ENCODE measurements around the gene GLA.
A peak's percentile ranks its signal among the peaks of the same experiment; 100 is the strongest.

Gene GLA

DNA sequence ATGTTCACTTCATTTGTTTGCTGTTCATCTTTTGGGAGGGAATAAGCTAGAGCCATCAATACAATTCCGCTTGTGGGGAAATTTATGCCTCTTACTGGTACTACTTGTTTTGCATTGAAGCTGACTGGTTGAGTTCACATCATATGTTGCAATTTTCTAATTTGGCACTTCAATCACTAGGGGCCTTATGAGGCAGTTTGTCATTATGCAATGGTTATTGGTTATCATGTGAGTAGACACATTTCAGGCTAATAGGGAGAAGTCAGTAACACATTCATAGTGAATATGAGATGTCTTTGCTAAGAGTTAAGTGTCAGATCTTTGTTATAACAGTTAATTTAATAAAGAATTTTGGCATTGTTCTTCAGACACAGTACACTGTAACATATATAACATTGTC is 11.9 kb downstream of the GLA start:
- no peak for DNase-seq

DNA sequence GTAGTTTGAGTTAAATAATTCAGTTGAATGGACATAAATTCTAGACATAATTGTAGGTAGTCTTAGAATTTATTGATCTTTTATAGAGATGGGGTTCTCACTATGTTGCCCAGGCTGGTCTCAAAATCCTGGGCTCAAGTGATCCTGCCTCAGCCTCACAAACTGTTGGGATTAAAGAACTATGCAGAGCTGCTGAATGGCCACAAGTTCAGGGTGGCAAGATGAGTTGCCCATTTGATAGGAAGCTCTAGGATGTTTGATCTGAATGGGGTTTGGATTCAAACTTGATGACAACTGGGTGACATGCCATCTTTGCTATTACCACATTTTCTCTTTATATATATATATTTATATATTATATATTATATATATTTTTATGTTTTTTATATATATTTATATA is 13.4 kb downstream of the GLA start:
- no peak for DNase-seq

DNA sequence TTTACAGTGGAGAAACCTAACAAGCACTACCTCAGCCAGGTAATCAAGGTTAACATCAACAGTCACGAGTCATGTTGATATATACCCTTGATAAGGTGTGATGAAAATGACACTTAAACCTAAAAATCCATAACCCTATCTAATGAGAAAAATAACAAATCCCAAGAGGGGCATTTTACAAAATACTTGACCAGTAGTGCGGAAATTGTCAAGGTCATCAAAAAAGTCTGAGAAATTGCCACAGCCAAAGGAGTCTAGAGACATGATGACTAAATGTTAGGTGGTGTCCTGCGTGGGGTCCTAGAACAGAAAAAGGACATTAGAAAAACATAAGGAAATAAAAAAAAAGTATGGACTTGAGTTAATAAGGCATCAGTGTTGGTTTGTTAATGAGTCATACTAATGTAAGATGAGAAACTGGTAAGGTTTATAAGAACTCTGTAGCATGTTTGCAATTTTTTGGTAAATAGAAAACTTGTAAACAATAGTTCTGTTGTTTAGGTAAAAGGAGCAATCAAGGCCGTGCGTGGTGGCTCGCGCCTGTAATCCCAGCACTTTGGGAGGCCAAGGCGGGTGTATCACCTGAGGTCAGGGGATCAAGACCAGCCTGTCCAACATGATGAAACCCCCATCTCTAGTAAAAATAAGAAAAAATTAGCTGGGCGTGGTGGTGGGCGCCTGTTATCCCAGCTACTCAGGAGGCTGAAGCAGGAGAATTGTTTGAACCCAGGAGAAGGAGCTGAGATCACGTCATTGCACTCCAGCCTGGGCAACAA is 14.0 kb downstream of the GLA start:
- DNase-seq: no peak

DNA sequence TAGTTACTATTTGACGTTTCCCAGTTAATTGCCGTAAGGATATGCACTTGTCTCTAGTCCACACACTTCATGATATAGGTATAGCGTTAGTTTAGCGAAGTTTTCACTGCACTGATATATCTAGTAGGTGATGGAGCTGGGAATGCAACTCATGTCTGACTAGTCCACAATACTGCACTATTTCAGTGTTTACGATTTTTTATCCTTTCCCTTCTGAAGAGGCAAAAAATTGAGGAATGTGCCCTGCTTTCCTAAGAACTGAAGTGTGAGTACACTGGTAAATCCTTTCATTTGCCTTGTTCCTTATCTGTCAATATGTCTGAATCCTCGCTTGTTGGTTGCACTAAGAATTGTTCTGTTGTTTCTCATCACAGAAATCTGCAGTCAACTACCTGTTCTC is 15.9 kb downstream of the GLA start:
- no peak for DNase-seq

DNA sequence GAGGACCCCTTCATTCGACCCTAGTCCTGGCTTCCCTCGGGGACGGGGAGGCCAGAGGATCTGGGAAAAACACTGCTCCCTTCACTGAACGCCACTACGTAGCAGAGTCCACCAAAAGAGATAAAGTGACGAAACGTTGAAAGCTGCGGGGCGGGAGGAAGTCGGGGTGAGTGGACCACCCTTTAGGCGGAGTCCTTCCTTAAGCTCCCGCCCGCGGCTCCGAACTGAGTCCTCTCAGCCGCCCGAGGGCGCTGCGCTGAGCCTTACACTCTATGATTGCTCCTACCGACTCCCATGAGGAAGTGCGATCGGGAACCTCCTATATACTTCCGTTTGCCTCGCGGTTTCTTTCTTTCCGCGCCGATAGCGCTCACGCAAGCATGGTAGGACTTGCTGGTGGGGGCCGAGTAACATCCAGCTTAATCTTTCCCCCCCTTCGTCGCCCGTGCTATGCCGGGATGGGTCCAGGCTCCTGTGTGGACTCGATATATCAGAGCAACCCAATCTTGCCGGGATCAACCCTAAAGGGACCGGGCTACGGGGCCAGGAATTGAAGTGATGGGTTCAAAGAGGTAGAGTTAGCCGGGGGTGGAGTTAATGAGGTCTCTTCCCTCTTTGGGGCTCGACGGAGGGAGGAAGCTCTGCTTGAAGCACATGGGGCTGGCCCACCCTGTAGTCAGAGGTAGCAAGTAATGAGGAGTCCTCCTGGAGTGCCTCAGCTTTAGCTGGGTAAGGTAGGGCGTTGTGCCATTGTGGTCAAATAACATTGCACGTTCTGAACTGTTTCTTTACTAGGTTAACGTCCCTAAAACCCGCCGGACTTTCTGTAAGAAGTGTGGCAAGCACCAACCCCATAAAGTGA is 16.8 kb downstream of the GLA start, which contains the start of gene RPL36A:
Gene RPL36A (plus strand): TSS at position 348 of the 862 bp plus-strand sequence. CDS start 33 bp downstream, at position 381.
- DNase-seq: peak; percentile 86

DNA sequence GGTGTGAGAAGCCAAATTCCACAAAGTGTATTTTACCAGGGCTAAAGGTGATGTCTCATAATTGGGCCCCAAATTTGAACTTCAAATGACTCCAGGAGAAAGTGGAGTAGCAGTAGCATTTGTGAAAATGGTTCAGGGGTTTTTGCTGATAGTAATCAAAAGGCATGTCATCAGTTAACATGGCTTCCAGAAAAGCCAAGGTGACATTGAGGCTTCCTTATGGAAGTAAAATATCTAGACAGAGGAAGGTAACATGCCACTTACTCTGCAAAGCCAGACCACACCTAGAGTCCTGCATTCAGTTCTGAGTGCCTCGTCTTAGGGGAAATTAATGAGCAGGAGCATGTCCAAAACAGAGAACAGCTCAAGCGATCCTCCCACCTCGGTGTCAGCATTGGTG is 19.1 kb downstream of the GLA start:
- DNase-seq: no peak

DNA sequence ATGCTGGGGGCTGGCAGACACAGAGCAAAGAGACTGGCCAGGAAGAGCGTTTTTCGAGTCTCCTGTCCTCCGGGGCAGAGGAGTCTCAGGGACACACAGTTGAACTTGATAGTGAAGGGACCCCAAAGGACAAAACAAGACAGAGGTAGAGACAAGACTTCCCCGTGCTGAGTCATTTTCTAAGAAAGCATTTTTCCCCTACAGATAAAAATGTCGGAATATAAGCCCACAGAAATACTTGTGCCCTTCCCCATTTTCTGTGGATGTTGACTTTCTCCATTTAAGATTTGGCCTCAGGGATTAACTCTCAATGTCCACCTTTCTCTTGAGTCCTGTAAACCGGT is 21.2 kb downstream of the GLA start:
- no peak for DNase-seq

DNA sequence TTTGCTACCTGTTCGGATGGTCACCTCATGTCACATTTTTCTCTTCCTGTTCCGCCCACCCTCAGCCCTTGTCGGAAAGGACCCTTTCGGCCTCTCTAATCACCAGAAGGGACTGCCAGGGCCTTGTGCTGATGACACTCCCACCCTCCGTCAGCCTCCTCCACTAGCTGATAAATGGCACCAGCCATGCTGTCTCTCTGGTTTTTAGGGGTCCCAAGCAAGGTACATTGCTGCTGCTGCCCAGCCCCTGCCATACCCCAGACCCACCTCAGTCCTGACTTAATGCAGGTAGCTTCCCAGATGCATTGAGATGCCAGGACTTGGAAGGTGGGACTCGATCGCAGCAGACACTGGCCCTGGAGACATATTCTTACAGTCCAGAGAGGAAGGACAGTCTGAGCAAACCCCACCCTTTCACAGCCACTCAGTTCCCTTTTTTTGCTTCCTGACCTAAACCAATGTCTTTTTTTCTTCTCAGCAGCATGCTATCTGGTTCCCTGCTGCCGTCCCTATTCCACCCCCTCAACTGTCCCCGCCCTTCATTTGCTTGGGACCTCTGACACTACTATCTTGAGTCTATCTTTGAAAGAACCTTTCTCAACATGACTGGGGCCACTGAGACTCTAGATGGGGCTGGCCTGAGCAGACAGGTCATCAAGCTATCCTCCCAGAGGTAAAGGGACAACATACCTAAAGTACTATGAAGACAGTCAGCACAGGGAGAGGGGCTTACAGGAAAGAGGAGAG is 21.8 kb downstream of the GLA start, which contains the start of gene BTK:
Gene BTK (minus strand): TSS at position 397 of the 747 bp plus-strand sequence. CDS start 10,907 bp downstream, outside the sequence.
- no peak for DNase-seq

DNA sequence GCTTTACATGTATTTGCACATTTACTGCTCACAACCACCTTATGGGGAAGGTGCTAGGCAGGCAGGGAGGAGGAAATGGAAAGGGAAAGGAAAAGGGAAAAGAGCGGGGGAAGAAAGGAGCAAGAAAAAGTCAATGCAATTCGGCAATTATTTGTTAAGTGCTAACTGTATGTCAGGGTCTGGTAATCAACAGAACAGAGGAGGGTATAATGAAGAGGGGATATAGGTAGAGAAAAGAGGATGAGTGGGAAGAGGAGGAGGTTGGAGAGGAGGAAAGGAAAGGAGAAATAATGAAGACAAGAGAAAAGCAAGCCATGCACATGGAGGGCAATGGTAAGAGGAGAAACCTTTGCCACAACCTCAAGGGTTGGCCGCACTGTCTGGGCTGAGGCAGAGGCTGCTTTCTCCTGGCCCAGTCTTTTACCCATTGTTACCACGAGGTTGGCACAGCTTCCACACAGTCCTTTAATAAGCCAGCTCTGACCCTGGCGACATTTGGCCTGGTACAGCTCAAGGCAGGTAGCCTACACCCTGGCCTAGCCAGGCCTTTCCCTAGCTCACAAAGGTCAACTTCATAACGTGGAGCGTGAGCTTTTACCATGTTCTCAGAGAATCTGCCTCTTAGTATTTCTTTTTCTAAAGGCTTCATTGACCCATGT is 22.6 kb downstream of the GLA start:
- no peak for DNase-seq

DNA sequence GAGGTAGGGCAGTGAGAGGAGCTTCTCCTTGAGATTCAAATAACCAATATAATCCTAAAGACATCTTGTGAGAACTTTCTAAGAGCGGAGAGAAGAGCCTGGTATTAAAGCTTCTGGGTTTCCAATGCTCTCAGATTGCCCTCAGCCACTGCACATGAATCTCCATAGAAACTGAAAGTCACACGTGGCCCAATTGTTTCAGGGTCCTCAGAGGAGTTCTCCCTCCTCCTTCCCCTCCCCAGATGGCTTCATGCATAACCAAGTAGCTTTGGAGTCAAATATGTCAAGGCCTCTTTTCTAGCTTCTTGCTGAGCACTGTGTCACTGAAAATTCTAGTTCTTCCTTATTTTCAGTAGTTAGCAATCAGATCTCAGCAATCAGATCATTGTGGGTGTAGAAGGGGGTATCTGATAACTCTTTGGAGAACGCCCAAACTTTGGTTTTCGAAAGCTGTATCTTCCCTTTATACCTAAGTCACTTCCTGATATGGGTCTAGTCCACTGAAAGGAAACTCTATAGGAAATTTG is 24.0 kb downstream of the GLA start:
- DNase-seq: no peak

DNA sequence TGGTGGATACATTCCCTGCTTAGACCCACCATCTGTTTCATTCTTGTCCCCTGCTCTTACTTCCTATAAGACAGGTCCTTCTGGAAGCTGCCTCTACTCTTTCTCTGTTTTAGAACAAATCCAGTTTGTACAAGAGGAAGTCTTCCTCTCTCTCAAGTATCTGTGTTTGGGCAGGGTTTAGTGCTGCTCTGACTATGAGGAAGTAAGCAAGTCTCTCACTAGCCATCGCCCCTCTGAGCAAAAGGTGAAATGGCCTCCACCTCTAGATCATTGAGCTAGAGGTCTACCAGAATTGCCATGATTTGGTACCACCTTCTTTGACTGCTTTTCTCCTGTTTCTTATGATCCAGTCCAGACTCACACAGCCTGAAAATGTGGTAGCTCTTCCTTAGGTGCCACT is 30.2 kb downstream of the GLA start:
- no peak for DNase-seq

DNA sequence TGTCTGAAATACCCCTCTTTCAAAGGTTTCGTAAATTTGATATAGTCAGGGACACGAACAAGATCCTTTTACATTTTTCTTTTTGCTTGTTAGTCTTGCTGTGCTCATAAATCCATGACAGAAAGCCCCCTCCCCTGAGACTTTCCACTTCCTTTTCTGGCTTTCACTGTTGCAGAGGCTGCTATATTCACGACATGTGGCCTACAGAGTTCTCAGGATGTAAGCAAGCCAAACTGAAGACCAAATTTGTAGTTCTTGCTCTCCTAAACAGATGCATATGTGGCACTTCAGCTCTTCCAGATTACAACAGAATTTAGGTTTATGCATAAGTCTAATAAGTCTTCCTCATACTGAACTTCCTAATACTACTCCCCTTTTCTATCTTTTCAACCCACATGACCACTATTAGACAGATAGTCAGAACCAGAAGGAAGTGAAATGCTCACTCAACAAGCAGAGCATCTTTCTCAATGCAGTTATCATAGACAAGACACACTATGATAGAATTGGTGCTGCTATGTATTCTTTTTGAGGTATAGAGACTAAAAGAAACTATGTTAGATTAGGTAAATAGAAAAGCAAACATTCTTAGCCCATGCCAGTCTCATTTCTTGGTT is 36.7 kb downstream of the GLA start:
- no peak for DNase-seq

DNA sequence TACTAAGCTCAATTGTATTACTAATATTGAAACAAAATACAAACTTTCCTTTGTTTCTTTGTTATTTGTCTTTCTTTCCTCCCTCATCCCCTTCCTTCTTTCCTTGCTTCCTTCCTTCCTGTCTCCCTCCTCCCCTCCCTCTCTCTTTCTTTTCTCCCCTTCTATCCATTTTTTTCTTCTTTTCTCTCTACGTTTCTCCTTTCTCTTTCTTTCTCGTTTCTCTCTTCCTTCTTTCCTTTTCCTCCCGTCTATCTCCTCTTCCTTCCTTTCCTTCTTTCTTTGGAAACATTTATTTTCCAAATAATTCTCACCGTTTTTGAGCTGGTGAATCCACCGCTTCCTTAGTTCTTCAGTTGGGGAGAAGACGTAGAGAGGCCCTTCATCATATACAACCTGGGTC is 38.0 kb downstream of the GLA start:
- no peak for DNase-seq

DNA sequence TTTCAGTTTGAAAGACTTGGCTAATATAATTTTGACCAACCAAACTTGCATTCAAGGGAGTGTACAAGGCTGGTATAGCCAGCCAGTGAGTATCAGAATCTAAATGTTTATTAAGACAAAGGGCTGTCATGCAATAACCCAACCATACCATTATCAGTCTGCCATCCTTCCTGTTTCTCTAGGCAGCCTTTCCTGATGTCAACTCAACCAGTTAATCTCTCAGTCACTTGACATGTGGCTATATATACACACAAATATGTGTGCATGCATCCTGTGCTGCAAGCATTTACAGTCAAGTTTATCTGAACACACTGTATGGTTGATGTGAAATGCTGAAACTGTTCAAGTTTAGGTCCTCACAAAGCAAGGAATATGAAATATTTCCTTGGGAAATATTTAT is 38.9 kb downstream of the GLA start:
- DNase-seq: no peak

DNA sequence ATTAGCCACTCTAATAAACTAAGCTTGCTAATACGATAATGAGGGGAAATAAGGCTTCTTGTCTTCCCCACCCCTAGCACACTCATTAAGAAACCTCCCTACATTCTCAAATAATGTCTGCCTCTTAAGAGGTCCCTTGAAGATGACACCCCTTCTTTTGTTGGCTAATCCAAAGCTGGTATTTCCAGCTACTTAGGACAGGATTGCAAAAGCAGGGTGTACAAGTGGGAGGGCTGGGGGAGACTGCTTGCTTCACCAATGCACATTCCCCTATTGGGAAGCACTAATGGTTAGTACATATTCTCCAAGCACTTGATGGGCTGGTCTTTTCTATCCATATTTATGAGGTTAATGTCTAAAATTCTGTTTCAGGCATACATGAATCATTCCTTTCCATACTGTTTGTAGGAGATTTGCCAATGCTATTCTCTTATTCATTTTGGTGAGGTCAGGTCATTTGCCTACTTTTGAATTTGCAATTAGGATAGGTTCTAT is 42.4 kb downstream of the GLA start:
- DNase-seq: no peak

DNA sequence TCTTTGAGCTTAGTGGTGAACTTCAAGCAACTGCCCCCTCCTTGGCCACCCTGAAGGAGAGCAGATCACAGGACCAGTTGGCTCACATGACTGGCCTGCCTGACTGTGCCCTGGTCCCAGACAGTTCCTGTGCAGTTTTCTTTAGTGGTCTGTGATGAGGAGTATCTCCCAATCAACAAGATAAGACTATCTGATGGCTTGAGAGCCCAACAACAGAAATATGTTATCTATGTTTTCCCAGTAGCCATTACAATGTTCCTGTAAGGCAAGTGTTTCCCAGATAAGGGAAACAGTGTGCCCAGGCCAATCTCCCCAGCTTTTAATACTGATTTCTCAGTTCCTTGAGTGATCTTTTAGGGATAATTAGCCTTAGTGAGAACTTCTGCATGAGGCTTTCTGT is 45.0 kb downstream of the GLA start:
- no peak for DNase-seq

DNA sequence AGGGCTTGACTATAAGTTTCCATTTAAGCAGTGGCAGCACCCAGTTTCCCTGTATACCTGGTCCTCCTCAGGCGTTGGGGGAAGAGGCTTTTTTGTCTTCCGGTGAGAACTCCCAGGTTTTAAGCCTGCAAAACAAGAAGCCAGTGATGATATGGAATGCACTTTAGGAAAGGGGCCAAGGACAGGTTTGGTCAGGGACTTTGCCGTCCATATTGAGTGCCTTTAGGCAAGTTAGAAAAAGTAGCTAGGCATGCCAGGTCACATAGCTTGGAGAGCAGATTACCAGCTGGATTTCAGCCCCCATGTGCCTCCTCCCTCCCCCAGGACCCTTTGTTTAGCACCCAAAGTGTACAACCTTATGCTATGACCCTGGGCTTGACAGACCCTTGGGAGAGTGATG is 45.6 kb downstream of the GLA start:
- DNase-seq: no peak

DNA sequence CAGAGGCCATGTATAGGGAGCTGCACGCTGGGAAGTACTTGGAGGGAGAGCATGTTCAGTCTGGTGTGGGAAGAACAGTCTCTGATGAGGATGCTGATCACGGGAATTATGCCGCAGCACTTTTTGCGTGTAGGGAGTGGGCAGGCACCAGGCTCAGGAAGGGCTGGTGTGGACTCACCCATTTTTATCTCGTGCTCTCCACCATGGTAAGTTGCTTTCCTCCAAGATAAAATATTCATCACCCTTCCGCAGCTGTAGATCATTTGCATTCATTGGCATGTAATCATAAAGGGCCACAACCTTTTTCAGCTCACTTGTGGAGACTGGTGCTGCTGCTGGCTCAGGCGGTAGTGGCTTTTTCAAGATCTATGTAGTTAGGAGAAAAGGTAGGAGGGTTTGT is 47.3 kb downstream of the GLA start:
- DNase-seq: no peak

DNA sequence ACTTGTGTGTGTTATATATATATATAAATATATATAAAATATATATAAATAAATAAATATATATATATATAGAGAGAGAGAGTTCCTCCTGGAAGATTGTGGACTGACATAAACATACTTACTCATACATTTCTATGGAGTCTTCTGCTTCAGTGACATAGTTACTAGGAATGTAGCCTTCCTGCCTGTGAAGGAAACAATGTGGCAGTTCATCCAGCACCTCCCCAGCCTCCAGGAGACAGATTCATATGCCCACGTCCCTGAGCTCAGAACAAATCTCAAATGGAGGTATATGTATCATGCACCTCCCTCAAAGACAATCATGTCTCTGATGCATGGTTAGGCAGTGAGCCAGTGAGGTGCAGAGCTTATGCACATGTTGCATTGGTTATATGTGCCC is 47.8 kb downstream of the GLA start:
- DNase-seq: no peak

DNA sequence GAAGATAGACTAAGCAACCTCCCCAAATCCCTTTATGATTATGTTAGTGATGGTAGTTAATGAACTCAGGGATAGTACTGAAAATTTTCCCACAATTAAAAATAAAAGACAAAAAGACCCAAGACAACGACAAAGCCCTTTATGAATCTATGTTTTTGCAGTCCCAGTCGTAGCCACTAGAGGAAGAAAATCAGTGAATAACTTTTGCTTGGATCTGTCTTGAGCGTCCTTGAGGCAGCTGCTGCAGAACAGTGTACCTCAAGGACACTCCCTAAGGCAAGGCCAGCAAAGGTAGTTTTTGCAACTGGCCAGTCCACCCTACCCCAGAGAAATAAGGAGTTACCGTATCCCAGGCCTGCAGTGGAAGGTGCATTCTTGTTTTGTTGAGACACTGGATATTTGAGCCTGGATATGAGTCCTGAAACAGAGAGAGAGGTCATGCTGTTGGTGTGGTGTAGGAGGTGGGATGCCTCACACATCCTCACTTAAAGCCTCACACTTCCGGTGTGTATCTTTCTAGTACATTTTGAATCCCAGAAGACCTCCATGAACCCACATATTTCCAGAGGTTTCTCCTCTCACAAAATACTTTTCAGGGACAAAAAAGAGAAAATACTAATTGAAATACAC is 50.4 kb downstream of the GLA start:
- no peak for DNase-seq

DNA sequence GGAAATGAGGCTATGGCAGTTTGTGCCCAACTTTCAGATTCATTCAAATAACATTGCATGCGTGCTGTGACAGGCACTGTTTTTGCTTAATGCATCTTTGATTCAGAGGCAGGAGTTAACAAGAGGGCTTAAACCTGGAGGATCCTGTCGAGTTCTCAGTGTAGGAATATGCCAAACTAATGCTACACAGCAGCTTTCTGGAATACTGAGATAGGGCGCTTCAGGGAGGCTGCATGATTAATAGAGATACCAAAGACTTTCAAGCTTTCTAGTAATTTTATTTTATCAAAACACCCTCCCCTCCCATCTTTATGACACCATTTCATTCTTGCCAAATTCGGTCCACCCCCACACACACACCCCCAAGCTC is 58.5 kb downstream of the GLA start:
- DNase-seq: no peak
